SK-N-SH treated with all-trans-retinoic acid at 6 μM for 48 hours (cell line): ENCODE data around the gene IL22RA2.

ENCODE experiments used
- ATAC-seq: fragments of 200-7000 bp; cut with Tn5 transposase; 3 replicates; pipeline ENCODE4 v1.9.1; 2020; ENCODE audit warnings: mild to moderate bottlenecking, moderate library complexity
- ARNTL ChIP-seq: fragments of 450-650 bp; formaldehyde crosslinking; IDR thresholded peaks from 2 replicates; pipeline ENCODE4 v1.5.0; 2020; ENCODE audit warnings: low read depth, mild to moderate bottlenecking, moderate library complexity, borderline replicate concordance
- BACH2 ChIP-seq: fragments of 250-450 bp; sonication (Bioruptor Pico); IDR thresholded peaks from 2 replicates; pipeline ENCODE4 v1.9.0; 2021; ENCODE audit warnings: mild to moderate bottlenecking, borderline replicate concordance
- CSDC2 ChIP-seq: fragments of 250-450 bp; sonication (Bioruptor Pico); IDR thresholded peaks from 2 replicates; pipeline ENCODE4 v1.5.0; 2020; ENCODE audit warnings: mild to moderate bottlenecking, moderate library complexity
- ESRRG ChIP-seq: fragments of 250-450 bp; sonication (Bioruptor Pico); IDR thresholded peaks from 2 replicates; pipeline ENCODE4 v1.6.1; 2021; ENCODE audit warnings: mild to moderate bottlenecking
- GLIS3 ChIP-seq: fragments of 250-450 bp; sonication (Bioruptor Pico); IDR thresholded peaks from 2 replicates; pipeline ENCODE4 v1.5.0; 2020; ENCODE audit warnings: mild to moderate bottlenecking, moderate library complexity
- ISL1 ChIP-seq: fragments of 250-450 bp; sonication (Bioruptor Pico); IDR thresholded peaks from 2 replicates; pipeline ENCODE4 v2.1.2; 2022; ENCODE audit warnings: mild to moderate bottlenecking, moderate library complexity
- OSR1 ChIP-seq: fragments of 250-450 bp; sonication (Bioruptor Pico); IDR thresholded peaks from 2 replicates; pipeline ENCODE4 v1.8.0; 2022; ENCODE audit warnings: moderate library complexity, mild to moderate bottlenecking, inconsistent platforms
- PPARA ChIP-seq: fragments of 250-450 bp; sonication (Bioruptor Pico); IDR thresholded peaks from 2 replicates; pipeline ENCODE4 v1.5.0; 2020; ENCODE audit warnings: mild to moderate bottlenecking, borderline replicate concordance
- RARB ChIP-seq: fragments of 250-450 bp; sonication (Bioruptor Pico); IDR thresholded peaks from 2 replicates; pipeline ENCODE4 v1.8.0; 2021; ENCODE audit warnings: mild to moderate bottlenecking, moderate library complexity
- TCF4 ChIP-seq: fragments of 250-450 bp; sonication (Bioruptor Pico); IDR thresholded peaks from 2 replicates; pipeline ENCODE4 v1.8.0; 2021; ENCODE audit warnings: mild to moderate bottlenecking, moderate library complexity, borderline replicate concordance
- TOX ChIP-seq: fragments of 250-450 bp; sonication (Bioruptor Pico); IDR thresholded peaks from 2 replicates; pipeline ENCODE4 v1.8.0; 2021; ENCODE audit warnings: mild to moderate bottlenecking, moderate library complexity, borderline replicate concordance
- ZC3H10 ChIP-seq: fragments of 250-450 bp; sonication (Bioruptor Pico); IDR thresholded peaks from 2 replicates; pipeline ENCODE4 v1.5.1; 2021; ENCODE audit warnings: mild to moderate bottlenecking, moderate library complexity
- ZFP3 ChIP-seq: fragments of 250-450 bp; sonication (Bioruptor Pico); IDR thresholded peaks from 2 replicates; pipeline ENCODE4 v1.5.0; 2020; ENCODE audit warnings: mild to moderate bottlenecking, moderate library complexity
- ZFP30 ChIP-seq: fragments of 450-650 bp; formaldehyde crosslinking; IDR thresholded peaks from 2 replicates; pipeline ENCODE4 v1.5.0; 2022; ENCODE audit warnings: mild to moderate bottlenecking, moderate library complexity
- ZNF565 ChIP-seq: fragments of 450-650 bp; formaldehyde crosslinking; conservative IDR thresholded peaks from 2 replicates; pipeline ENCODE4 v1.5.0; 2020; ENCODE audit warnings: low read depth, mild to moderate bottlenecking, moderate library complexity
- ZNF70 ChIP-seq: fragments of 450-650 bp; formaldehyde crosslinking; IDR thresholded peaks from 2 replicates; pipeline ENCODE4 v1.5.0; 2020; ENCODE audit warnings: mild to moderate bottlenecking, moderate library complexity
- ZNF8 ChIP-seq: fragments of 450-650 bp; formaldehyde crosslinking; IDR thresholded peaks from 2 replicates; pipeline ENCODE4 v1.5.0; 2020; ENCODE audit warnings: mild to moderate bottlenecking, moderate library complexity
- TF ChIP-seq, protein P1 (sequence below): fragments of 250-450 bp; sonication (Bioruptor Pico); IDR thresholded peaks from 2 replicates; pipeline ENCODE4 v1.8.0; 2020; ENCODE audit warnings: mild to moderate bottlenecking, moderate library complexity, borderline replicate concordance
- TF ChIP-seq, protein P2 (sequence below): fragments of 250-450 bp; sonication (Bioruptor Pico); IDR thresholded peaks from 2 replicates; pipeline ENCODE4 v1.5.1; 2020; ENCODE audit warnings: low read depth, mild to moderate bottlenecking, moderate library complexity
- TF ChIP-seq, protein P3 (sequence below): fragments of 250-450 bp; sonication (Bioruptor Pico); IDR thresholded peaks from 2 replicates; pipeline ENCODE4 v1.8.0; 2021; ENCODE audit warnings: low read depth, mild to moderate bottlenecking, moderate library complexity, borderline replicate concordance
- TF ChIP-seq, protein P4 (sequence below): fragments of 250-450 bp; sonication (Bioruptor Pico); IDR thresholded peaks from 2 replicates; pipeline ENCODE4 v1.5.0; 2020; ENCODE audit warnings: mild to moderate bottlenecking, moderate library complexity
- TF ChIP-seq, protein P5 (sequence below): fragments of 250-450 bp; sonication (Bioruptor Pico); IDR thresholded peaks from 2 replicates; pipeline ENCODE4 v1.5.1; 2021; ENCODE audit warnings: mild to moderate bottlenecking, moderate library complexity

The IL22RA2 gene

DNA sequence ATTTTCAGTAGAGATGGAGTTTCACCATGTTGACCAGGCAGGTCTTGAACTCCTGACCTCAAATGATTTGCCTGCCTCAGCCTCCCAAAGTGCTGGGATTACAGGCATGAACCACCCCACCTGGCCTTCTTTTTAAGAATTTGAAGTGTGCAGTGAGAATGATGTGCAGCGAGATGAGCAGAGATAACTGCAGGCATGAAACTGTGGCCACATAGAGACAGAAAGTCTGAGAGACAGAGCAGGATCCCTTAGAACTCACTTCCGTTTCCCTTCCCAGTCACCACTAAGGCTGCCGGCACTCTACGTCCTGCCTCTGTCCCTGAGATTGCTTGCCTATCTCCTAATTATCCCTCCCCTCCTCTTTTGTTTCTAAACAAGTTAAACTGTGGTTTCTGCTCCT lies 27.2 kb downstream of the IL22RA2 start:
- TF ChIP-seq ZNF8 (no peak), PPARA (no peak), ZFP30 (CRISPR knock-in tag) (no peak), ZNF70 (CRISPR knock-in tag) (no peak), RARB (CRISPR knock-in tag) (no peak), ZNF565 (no peak), GLIS3 (CRISPR knock-in tag) (no peak), ARNTL (CRISPR knock-in tag) (no peak), ZC3H10 (CRISPR knock-in tag) (no peak), TOX (CRISPR knock-in tag) (no peak), ESRRG (CRISPR knock-in tag) (no peak), CSDC2 (CRISPR knock-in tag) (no peak), ISL1 (no peak), TCF4 (CRISPR knock-in tag) (no peak), BACH2 (CRISPR knock-in tag) (no peak)
- TF ChIP-seq, protein P1, sequence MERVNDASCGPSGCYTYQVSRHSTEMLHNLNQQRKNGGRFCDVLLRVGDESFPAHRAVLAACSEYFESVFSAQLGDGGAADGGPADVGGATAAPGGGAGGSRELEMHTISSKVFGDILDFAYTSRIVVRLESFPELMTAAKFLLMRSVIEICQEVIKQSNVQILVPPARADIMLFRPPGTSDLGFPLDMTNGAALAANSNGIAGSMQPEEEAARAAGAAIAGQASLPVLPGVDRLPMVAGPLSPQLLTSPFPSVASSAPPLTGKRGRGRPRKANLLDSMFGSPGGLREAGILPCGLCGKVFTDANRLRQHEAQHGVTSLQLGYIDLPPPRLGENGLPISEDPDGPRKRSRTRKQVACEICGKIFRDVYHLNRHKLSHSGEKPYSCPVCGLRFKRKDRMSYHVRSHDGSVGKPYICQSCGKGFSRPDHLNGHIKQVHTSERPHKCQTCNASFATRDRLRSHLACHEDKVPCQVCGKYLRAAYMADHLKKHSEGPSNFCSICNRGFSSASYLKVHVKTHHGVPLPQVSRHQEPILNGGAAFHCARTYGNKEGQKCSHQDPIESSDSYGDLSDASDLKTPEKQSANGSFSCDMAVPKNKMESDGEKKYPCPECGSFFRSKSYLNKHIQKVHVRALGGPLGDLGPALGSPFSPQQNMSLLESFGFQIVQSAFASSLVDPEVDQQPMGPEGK (CRISPR knock-in tag), result no peak
- TF ChIP-seq, protein P2, sequence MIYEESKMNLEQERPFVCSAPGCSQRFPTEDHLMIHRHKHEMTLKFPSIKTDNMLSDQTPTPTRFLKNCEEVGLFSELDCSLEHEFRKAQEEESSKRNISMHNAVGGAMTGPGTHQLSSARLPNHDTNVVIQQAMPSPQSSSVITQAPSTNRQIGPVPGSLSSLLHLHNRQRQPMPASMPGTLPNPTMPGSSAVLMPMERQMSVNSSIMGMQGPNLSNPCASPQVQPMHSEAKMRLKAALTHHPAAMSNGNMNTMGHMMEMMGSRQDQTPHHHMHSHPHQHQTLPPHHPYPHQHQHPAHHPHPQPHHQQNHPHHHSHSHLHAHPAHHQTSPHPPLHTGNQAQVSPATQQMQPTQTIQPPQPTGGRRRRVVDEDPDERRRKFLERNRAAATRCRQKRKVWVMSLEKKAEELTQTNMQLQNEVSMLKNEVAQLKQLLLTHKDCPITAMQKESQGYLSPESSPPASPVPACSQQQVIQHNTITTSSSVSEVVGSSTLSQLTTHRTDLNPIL, result no peak
- TF ChIP-seq, protein P3, sequence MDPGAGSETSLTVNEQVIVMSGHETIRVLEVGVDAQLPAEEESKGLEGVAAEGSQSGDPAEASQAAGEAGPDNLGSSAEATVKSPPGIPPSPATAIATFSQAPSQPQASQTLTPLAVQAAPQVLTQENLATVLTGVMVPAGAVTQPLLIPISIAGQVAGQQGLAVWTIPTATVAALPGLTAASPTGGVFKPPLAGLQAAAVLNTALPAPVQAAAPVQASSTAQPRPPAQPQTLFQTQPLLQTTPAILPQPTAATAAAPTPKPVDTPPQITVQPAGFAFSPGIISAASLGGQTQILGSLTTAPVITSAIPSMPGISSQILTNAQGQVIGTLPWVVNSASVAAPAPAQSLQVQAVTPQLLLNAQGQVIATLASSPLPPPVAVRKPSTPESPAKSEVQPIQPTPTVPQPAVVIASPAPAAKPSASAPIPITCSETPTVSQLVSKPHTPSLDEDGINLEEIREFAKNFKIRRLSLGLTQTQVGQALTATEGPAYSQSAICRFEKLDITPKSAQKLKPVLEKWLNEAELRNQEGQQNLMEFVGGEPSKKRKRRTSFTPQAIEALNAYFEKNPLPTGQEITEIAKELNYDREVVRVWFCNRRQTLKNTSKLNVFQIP (CRISPR knock-in tag), result no peak
- TF ChIP-seq, protein P4, sequence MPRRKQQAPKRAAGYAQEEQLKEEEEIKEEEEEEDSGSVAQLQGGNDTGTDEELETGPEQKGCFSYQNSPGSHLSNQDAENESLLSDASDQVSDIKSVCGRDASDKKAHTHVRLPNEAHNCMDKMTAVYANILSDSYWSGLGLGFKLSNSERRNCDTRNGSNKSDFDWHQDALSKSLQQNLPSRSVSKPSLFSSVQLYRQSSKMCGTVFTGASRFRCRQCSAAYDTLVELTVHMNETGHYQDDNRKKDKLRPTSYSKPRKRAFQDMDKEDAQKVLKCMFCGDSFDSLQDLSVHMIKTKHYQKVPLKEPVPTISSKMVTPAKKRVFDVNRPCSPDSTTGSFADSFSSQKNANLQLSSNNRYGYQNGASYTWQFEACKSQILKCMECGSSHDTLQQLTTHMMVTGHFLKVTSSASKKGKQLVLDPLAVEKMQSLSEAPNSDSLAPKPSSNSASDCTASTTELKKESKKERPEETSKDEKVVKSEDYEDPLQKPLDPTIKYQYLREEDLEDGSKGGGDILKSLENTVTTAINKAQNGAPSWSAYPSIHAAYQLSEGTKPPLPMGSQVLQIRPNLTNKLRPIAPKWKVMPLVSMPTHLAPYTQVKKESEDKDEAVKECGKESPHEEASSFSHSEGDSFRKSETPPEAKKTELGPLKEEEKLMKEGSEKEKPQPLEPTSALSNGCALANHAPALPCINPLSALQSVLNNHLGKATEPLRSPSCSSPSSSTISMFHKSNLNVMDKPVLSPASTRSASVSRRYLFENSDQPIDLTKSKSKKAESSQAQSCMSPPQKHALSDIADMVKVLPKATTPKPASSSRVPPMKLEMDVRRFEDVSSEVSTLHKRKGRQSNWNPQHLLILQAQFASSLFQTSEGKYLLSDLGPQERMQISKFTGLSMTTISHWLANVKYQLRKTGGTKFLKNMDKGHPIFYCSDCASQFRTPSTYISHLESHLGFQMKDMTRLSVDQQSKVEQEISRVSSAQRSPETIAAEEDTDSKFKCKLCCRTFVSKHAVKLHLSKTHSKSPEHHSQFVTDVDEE, result no peak
- TF ChIP-seq, protein P5, sequence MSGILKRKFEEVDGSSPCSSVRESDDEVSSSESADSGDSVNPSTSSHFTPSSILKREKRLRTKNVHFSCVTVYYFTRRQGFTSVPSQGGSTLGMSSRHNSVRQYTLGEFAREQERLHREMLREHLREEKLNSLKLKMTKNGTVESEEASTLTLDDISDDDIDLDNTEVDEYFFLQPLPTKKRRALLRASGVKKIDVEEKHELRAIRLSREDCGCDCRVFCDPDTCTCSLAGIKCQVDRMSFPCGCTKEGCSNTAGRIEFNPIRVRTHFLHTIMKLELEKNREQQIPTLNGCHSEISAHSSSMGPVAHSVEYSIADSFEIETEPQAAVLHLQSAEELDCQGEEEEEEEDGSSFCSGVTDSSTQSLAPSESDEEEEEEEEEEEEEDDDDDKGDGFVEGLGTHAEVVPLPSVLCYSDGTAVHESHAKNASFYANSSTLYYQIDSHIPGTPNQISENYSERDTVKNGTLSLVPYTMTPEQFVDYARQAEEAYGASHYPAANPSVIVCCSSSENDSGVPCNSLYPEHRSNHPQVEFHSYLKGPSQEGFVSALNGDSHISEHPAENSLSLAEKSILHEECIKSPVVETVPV (CRISPR knock-in tag), result no peak
- ATAC-seq, result no peak

DNA sequence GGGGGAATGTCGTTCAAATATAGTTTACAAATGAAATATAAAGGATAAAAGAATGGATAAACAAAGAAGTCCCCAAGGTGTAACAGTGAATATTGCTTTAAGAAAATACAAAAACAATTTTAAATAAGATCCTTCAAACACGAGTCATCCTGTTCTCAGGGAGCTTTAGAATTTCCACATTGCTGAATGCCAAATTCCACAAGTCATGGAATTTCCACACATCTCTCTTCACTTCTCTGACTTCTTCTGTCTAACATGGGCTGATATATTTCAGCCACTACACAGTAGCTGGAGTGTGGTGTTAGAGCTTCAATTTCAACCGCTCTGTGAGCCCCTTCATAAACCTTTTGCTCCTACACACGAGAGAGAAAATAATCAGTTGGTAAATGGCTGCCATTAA lies 28.0 kb downstream of the IL22RA2 start:
- ATAC-seq, result no peak
- TF ChIP-seq TCF4 (CRISPR knock-in tag) (no peak), GLIS3 (CRISPR knock-in tag) (no peak), ZNF565 (no peak)

DNA sequence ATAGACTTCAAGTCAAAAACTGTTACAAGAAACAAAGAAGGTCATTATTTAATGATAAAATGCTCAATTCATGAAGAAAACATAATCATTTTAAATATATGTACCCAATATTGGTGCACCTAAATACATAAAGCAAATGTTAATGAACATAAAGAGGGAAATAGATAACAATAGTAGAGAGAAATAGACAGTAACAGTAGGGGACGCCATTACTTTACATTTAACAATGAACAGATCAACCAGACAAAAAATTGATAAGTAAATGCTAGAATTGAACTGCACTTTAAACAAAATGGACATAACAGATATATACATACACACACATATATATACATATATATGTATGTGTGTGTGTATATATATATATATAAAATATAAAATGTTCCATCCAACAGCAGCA lies 37.4 kb downstream of the IL22RA2 start:
- ATAC-seq, result no peak
- TF ChIP-seq, protein P2, result no peak
- TF ChIP-seq TCF4 (CRISPR knock-in tag) (no peak), TOX (CRISPR knock-in tag) (no peak), ZC3H10 (CRISPR knock-in tag) (no peak), ZNF8 (no peak), ZFP3 (CRISPR knock-in tag) (no peak), OSR1 (CRISPR knock-in tag) (no peak)
- TF ChIP-seq, protein P4, result no peak
